CD4-positive, alpha-beta T cell treated with Interleukin-6 at 100 ng/mL for 8 hours (primary cell): ENCODE results near the gene WDFY3.
"Not testable (repeated sequence)": the region's sequence is repeated elsewhere in the genome, so short reads cannot be mapped to it uniquely, and the experiment has no call there.

Experiments used
- DNase-seq: peaks from one replicate; pipeline ENCODE4 v3.0.0-alpha.2; 2020; ENCODE audit warnings: mixed read lengths, low spot score

Gene WDFY3

DNA sequence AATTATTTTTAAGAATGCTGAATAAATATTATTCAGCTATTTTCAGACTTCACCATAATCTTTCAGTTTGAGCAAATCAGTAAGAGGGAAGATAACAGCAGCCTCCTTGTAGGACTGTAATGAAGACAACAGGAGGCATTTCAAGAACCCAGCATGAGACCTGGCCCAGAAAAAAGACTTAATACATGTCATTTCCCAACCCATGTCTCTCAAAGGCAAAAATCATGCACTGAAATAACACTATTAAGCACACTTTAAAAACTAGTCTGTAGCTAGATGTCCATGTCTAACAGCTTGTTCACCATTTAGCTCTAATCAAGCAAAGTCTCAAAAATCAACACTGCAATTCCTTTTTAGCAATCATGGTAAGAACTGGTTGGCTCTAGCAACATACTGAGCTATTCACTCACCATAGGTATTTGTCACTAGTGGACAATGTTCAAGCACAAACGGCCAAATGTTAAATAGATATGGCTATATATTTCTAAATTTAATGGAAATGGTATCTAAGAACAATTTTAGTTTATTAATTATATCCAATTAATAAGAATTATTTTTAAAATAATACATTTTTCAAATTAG, 109.9 kb downstream of the WDFY3 start:
- no peak for DNase-seq

DNA sequence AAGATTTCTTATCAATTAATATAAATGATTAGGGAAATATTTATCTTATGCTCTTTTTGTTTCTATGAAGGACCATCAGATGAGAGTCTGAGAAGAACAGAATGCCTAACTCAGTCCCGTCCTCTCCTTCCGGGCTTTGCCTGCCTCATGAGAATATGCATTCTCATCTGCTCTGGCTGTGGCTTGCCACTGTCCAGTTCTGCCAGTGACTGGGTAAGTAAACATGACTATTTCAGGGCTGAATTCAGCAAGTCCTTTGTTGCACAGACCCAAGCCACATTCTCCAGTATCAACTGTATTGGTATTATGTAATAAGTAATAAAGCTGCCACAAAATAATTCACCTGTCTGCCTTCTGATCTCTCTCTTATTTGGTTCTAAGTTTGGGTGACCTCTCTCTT, 110.7 kb downstream of the WDFY3 start:
- DNase-seq = no peak

DNA sequence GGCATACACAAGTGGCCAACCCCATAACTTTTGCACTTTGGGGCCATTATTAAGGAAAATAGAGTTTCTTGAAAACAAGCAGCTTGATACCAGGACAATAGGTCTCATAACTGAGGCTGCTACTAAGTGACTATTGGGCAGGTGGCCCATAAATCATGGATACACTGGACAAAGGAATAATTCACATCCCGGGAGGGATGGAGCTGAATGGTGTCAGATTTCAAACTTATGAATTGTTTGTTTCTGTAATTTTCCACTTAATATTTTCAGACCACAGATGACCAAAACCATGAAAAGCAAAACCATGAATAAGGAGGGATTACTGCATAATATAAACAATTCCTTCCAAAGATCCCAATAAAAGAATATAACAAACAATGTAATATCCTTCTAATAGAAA, 114.4 kb downstream of the WDFY3 start:
- DNase-seq = no peak

DNA sequence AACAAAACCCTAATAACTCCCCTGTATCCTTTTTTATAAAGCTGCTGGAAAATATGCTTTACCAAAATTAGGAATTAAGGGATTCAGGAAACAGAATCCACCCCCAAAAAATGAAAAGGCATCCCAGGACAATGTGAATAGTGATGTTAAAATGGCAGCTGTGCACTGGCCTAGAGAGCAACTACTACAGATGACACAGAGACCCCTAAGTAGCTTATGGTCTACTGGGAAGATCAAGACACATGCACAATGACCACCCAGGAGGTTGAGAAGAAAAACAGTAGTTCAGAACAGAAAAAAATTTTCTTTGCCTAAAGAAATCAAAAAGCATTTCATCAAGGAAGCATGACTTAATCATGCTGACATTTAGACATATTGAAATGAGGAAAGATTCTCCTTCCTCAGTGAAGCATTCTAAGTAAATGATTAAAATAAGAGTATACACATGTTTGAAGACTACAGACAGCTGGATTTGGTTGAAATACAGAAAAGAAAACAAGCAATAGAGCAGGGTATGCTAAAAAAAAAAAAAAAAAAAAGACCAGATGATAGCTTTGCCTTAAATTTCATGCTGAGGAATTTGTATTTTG, 117.3 kb downstream of the WDFY3 start:
- no peak for DNase-seq

DNA sequence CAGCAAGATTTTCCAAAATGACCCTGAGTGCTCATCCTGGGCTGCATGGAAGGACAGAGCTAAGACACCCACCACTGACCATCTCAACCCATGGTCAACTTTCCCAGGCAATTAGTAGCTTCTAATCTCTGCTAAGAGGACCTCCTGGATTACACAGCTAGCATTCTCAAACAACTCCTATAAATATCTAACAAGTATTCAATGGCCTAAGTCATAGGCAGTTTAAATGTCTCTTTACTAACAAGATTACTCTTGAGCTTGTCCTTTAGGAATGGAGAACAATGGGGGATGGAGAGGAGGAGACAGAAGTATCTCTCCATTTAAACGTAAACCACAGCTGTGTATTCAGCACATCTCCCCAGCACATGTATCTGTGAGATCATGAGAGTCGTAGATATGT, 118.1 kb downstream of the WDFY3 start:
- no peak for DNase-seq

DNA sequence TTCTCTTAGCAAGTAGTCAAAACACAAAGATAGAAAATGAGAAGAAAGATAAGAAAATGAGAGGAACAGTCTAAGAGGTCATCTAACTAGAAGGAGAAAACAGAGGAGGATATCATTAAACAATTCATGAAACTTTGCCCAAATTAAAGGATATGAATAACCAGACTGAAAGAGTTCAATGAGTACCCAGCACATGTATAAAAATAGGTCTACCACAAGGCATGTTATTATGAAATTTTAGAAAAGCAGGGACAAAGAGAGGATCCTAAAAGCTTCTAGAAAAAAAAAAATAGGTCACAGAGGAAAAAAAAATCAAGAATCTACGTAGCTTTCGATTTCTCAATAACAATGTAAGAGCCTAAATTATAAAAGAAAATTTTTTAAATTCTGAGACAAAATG, 118.5 kb downstream of the WDFY3 start:
- no peak for DNase-seq

DNA sequence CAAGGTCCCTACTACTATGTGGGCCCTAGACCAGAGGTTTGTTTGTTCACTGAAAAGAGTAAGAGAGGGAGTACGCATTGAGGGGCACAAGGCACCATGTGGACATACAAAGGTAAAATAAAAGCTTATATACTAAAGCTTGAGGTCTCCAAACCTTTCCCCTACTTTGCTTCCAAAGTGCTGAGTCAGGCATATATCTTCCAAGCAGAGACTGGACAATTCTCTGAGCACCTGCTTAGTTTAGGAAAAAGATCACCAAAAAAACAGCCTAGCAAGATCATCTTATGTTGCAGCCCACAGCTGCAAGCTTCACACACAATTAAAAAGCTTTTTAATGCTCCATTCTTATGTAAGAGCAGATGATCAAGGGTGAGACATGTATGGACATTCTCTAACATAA, 119.5 kb downstream of the WDFY3 start:
- DNase-seq = no peak

DNA sequence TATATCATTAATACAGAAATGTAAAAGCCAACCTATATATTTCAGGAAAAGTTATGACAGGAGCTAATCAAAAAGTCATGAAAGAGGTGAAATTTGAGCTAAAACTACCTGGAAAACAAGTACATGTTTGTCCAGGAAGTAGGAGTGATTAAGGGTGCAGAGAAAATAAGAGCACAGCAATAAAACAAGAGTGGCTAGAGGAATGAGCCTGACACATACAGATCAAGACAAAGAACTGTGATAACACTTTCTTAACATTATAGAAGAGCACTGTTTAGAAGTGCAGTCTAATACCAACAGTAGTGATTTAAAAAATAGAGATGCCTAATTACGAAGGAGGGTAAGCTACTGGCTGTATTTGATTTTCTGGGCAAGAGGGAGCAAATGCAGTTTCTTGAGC, 125.1 kb downstream of the WDFY3 start:
- no peak for DNase-seq

DNA sequence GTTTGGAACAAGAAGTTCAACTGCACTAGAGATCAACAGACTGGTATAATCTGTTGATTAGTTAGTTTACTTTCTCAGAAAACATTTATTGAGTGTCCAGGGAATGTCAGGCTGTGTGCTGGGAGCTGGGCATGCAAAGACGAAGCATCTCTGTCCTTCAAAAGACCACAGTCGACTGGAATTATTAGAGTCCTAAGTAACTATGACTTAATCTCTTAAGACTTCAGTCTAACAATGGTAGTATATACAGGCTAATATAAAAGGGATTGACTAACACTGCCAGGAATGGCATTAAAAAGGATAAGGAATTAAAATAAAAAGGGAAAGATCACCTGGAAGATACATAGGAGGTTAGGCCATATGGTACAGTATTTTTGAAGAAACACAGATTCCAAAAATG, 128.7 kb downstream of the WDFY3 start:
- no peak for DNase-seq

DNA sequence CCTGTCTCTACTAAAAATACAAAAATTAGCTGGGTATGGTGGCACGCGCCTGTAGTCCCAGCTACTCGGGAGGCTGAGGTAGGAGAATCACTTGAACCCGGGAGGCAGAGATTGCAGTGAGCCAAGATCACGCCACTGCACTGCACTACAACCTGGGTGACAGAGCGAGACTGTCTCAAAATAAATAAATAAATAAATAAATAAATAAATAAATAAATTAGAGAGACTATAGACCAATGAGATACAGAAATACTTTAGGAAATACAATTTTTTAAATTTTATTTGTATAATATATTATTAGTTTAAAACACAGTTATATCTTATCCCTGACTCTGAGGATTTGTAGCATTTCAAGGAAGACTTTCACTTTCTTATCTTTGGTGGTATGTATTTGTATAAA, 136.9 kb downstream of the WDFY3 start:
- not testable (repeated sequence) for DNase-seq

DNA sequence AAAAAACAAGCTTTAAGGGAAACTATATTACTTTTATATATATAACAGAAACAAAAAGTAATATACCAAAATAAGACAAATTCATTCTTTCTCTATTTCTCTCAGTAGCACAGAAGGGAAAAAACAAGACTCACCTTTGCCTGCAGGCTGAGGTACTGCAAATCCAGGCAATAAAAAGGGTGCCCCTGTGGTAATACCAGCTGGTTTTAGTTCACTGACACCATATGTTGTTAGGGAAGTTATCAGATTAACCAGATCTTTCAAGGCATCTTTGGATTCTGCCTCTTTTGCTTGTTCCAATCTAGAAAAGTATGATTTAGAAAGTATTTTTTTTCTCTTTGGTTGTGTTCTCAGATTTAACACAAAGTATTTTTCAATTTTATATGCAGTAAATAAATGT, 139.8 kb downstream of the WDFY3 start:
- no peak for DNase-seq

DNA sequence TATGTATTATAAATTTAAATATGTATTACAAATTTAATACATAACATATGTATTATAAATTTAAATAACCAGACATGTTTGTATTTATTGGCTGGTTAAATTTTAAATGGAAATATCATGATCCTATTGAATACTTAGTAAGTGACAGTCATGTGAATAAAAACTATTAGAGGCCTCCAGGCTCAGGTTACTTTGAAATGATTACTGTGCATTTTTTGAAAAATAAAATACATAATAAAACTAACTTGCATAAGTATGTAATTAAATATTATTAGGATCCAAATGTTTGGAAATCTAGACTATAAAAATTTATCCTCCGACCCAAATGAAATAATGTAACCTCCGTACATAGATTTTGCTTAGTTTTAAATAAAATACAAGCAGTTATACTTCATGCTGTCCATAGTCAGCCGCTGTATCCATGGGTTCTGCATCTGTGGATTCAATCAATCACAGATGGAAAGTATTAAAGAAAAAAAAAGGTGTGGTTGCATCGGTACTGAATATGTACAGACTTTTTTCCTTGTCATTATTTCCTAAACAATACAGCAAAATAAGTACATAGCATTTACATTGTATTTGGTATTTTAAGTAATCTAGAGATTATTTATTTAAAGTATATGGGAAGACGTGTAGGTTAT, 140.7 kb downstream of the WDFY3 start:
- no peak for DNase-seq

DNA sequence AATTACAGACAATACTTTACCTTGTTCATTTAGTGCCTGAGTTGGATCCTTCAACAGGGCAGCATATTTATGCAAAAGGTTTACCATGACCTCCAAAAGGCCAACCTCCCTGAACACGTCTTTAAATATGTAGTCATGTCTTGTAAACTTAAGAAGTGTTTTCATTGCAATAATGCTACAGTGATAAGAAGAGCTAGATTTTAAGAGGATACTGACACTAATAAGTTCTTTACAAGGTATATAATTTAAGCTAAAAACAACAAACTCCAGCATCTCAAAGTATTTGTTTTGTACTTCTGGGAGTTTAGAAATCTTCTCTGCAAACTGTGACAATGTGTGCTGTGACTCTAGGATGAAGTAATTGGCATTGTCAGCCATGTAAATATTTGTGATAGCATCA, 145.4 kb downstream of the WDFY3 start:
- DNase-seq = no peak

DNA sequence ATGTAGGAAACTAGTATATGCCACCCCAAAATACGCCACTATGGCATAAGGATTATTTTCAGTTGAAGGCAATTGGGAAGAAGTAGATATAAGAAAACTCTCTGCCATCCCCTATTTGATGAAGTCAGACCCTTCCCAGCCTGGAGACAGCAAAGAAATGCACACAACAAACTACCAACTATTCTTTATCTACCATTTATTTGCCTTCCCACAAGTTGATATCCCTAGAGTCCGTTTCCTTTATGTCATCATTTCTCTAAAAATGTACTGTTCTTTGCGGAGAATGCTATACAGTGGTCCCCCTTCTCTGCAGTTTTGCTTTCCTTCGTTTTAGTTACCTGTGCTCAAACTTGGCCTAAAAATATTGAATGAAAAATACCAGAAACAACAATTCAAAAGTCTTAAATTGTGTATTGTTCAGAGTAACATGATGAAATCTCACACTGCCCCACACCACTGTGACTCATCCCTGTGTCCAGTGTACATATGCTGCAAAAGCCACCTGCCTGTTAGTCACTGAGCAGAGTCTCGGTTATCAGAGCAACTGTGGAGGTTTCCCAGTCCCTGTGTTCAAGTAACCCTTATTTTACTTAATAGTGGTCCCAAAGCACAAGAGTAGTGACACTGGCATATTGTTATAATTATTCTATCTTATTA, 152.3 kb downstream of the WDFY3 start:
- DNase-seq = no peak

DNA sequence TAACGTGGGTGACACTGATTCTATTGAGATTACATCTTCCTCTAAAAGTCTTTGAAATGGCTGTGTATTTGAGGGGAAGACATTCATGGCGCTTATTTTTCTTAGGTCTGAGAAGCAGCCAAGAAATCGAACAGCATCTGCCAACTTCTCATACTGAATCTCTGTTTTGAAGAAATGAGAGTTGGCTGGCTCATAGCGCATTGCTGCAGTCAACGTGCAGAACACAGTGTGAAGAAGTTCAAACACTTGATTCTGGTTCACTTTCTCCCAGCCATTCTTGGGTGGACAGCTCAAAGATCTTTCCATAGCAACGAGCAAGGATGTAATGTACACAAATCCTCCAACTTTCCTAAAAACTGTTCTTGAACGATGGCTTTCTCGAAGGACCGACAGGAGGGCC, 156.5 kb downstream of the WDFY3 start:
- DNase-seq = no peak

DNA sequence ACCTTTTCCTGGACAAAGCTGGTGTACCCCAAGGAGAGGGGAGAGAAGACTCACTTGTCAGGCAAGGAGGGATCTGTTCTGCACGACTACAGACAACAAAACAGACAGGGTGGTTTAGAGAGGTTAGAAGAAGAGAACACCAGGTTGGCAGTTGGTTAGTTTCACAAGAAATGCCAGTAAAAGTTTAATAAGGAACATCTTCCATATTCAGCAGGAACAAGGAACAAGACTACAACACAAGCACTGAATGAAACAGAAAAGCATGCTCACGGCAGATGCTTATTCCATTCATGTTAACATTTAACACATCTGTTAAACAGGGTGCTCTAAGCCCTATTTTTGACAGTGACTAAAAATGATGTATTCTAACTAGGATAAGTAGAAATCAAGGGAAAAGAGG, 158.2 kb downstream of the WDFY3 start:
- DNase-seq = no peak

DNA sequence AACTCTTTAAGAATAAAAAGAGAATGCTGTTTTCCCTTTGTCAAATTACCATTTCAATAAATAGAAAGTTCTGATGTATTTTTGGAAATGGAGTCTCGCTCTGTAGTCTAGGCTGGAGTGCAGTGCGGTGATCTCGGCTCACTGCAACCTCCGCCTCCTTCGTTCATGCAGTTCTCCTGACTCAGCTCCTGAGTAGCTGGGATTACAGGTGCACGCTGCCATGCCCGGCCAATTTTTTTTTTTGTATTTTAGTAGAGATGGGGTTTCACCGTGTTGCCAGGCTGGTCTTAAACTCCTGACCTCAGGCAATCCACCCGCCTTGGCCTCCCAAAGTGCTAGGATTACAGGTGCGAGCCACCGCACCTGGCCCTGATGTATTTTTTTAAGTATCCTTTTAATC, 159.9 kb downstream of the WDFY3 start:
- not testable (repeated sequence) for DNase-seq

DNA sequence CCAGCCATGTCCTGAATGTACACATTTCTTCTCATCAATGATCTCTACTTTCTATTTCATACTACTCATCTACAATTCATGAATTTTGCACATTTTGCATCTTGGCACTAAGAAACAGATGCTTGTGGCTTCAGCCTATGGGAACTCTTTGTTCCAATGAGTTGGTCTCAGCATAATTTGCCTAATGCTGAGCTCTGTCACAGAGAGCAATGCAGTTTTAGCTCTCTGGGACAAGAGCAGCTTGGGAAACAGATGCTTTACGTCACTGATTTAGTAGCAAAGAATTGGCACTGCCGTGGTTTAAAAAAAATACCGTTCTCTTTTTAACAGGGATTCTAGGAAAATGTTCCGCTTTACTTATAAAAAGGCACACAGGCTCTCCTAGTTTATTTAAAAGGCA, 162.4 kb downstream of the WDFY3 start:
- DNase-seq = no peak

DNA sequence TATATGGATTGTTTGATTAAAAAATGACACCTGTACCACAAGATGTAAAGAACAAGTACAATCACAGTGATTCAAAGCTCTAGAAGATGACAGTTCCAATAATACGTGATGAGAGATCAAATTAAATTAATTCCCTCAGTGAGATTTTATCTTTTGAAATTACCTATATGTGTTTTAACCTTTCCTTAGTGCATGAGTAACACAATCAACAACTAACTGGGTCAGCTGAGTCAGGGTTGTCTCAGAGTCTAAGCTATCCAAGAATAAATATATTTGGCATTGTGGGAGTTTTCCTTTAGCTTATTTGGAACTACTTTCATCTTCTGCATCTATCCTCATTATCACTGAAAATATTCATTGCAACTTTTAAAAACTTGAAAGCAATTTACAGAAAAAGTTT, 162.8 kb downstream of the WDFY3 start:
- no peak for DNase-seq

DNA sequence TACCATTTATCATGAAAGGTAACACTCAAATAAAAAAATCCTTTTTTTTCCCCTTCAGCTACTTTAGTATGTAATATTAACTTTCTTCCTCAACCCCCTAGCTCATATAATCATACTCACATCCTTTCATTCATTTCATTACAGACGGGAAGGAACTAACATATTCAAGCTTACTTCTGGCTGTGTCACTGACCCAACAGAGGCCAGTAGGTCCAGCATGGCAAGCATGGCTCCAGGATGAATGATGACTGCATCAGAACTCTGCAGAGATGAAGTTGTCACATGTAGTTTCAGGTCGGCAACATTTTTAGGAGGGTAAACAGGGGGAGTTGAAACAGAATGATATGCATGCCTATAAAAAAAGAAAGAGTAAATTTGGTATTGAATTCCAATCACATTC, 163.4 kb downstream of the WDFY3 start:
- no peak for DNase-seq

DNA sequence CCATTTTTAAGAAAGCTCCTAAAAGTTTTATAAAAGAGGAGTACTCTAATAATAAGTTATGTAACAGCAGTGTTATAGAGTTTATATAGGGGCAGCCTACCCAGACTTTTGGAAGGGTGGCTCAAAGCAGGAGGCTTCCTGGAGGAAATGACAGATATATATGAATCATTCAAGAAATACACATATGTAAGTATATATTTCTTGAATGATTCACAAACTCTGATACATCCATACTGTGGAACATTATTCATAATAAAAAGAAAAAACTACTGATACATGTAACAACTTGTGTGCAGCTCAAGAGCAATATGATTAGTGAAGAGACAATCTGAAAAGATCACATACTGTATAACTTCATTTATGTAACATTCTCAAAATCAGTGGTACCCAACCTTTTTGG, 166.2 kb downstream of the WDFY3 start:
- no peak for DNase-seq

DNA sequence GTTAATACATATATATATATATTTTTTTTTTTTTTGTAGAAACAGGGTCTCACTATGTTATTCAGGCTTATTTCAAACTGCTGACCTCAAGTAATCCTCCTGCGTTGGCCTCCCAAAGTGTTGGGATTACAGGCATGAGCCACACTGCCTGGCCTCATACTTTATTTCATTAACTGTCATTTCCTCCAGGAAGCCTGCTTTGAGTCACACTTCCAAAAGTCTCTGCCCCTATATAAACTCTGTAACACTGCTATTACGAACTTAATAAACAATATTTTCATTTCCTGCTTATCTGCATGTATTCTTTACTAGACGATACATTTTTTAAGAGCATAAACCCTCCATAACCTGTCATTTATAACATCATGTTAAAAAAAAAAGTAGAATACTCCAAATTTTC, 167.2 kb downstream of the WDFY3 start:
- no peak for DNase-seq

DNA sequence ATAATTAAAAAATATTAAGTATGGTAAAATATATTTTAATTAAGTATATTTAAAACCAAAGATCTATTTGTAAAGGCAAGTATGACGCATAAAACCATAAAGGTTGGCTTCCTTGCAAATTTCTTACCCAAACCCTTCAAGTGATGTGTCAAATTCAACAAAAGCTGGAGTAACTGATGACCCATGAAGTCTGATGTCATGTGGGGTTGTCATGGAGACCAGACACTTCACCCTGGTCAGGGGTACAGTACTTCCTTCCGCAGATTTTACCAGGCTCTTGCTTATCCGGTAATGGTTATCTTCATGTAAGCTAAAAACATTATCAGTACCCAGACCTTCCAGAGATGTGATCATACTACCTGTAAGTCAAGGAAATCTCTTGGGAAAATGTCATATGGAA, 170.1 kb downstream of the WDFY3 start:
- no peak for DNase-seq
